Neural progenitor cell (in vitro differentiated cells): ENCODE results near the gene ASCL5. TPM values are rescaled to one million over a fixed set of nuclear protein-coding genes. Genes with fewer than 3 reads are reported as not detected.

Experiments
- DNase-seq: peaks from one replicate; pipeline ENCODE4 v3.0.0-alpha.2; 2016; ENCODE audit warnings: low spot score
- H2AFZ ChIP-seq: fragments of 200-600 bp; sonication (generic); replicated peaks from 2 replicates; pipeline ENCODE4 v1.6.1; 2016; ENCODE audit warnings: antibody characterized with exemption
- H3F3A ChIP-seq: fragments of 200-600 bp; sonication (generic); 2 replicates; pipeline ENCODE4 v1.6.1; 2016; ENCODE audit warnings: antibody characterized with exemption, low read depth
- H3K27ac ChIP-seq: fragments of 200-600 bp; sonication (generic); 2 replicates; pipeline ENCODE4 v1.5.1; 2016; ENCODE audit warnings: mild to moderate bottlenecking
- H3K27me3 ChIP-seq: fragments of 200-600 bp; sonication (generic); 2 replicates; pipeline ENCODE4 v1.6.1; 2016; ENCODE audit warnings: mild to moderate bottlenecking, moderate library complexity
- H3K36me3 ChIP-seq: fragments of 200-600 bp; sonication (generic); 2 replicates; pipeline ENCODE4 v1.5.1; 2016
- H3K4me1 ChIP-seq: fragments of 200-600 bp; sonication (generic); 2 replicates; pipeline ENCODE4 v1.6.1; 2016; ENCODE audit warnings: mixed run types
- H3K4me2 ChIP-seq: fragments of 200-600 bp; sonication (generic); 2 replicates; pipeline ENCODE4 v1.6.1; 2016
- H3K4me3 ChIP-seq: fragments of 200-600 bp; sonication (generic); 2 replicates; pipeline ENCODE4 v1.5.1; 2016
- H3K79me2 ChIP-seq: fragments of 200-600 bp; sonication (generic); 2 replicates; pipeline ENCODE4 v1.6.1; 2016; ENCODE audit warnings: low read depth
- H3K9ac ChIP-seq: fragments of 200-600 bp; sonication (generic); 2 replicates; pipeline ENCODE4 v1.6.1; 2016
- H3K9me3 ChIP-seq: fragments of 200-600 bp; sonication (generic); 2 replicates; pipeline ENCODE4 v1.5.1; 2016; ENCODE audit warnings: low read depth
- H4K20me1 ChIP-seq: fragments of 200-600 bp; sonication (generic); 2 replicates; pipeline ENCODE4 v1.6.1; 2016; ENCODE audit warnings: low read depth
- H3K27ac Mint-ChIP-seq: 3 replicates; pipeline ENCODE4 v1.8.0; 2021; ENCODE audit warnings: mixed read lengths
- H3K27me3 Mint-ChIP-seq: 2 replicates; pipeline ENCODE4 v1.8.0; 2022; ENCODE audit warnings: low read depth, mild to moderate bottlenecking, inconsistent platforms, moderate library complexity, mixed read lengths; ENCODE audit not compliant: insufficient read depth
- H3K36me3 Mint-ChIP-seq: 3 replicates; pipeline ENCODE4 v1.8.0; 2021; ENCODE audit warnings: mixed read lengths
- H3K4me1 Mint-ChIP-seq: 3 replicates; pipeline ENCODE4 v1.8.0; 2021; ENCODE audit warnings: mixed read lengths
- H3K4me3 Mint-ChIP-seq: 3 replicates; pipeline ENCODE4 v1.8.0; 2021; ENCODE audit warnings: mild to moderate bottlenecking, moderate library complexity, mixed read lengths
- H3K9me3 Mint-ChIP-seq: 3 replicates; pipeline ENCODE4 v1.8.0; 2020; ENCODE audit warnings: mixed read lengths
- CTCF ChIP-seq: fragments of 200-600 bp; sonication (generic); IDR thresholded peaks from 2 replicates; pipeline ENCODE4 v1.5.1; 2017; ENCODE audit warnings: antibody characterized with exemption, mild to moderate bottlenecking
- EZH2 ChIP-seq: fragments of 200-600 bp; sonication (generic); IDR thresholded peaks from 2 replicates; pipeline ENCODE4 v1.6.1; 2017; ENCODE audit warnings: antibody characterized with exemption, mild to moderate bottlenecking, moderate library complexity
- EZH2phosphoT487 ChIP-seq: fragments of 200-600 bp; sonication (generic); IDR thresholded peaks from 2 replicates; pipeline ENCODE4 v1.6.1; 2017; ENCODE audit warnings: antibody characterized with exemption
- total RNA-seq: library from RNA; depleted of rRNA; stranded (reverse); fragments of >200 nt; gene quantifications from 2 replicates; pipeline ENCODE4 v1.2.3, GENCODE V29; 2015; ENCODE audit warnings: low replicate concordance

ASCL5 gene
- total RNA-seq, 1 donor from 2014 or later, result not detected

DNA sequence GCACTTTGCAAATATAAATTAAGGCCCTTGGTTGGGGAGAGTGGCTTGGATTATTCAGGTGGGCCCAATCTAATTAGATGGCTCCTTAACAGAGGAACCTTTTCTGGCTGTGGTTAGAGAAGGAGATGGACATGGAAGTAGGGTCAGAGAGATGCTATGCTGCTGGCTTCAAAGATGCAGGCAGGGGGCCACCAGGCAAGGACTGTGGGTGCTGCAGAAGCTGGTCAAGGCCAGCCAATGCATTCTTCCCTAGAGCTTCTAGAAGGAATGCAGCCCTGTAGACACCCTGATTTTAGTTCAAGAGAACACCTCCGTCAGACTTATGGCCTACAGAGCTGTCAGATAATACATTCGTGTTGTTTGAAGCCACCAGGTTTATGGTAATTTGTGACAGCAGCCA lies 31.0 kb upstream of the ASCL5 start:
- H3K9me3 Mint-ChIP-seq, result no peaks in the 10 kb centered on the region
- no peak for DNase-seq
- no peak overlapping the region for H2AFZ ChIP-seq
- peaks cover 12% of the 10 kb centered on the region for H3K4me1 Mint-ChIP-seq
- H3F3A ChIP-seq, result no peaks in the 10 kb centered on the region
- H3K4me3 ChIP-seq, result no peak overlapping the region
- H3K36me3 Mint-ChIP-seq, result no peaks in the 10 kb centered on the region
- no peak overlapping the region for H3K27ac ChIP-seq
- H3K27ac Mint-ChIP-seq, result no peak overlapping the region
- H3K27me3 Mint-ChIP-seq, result peaks cover 4% of the 10 kb centered on the region
- no peak for TF ChIP-seq EZH2phosphoT487
- no peak for TF ChIP-seq CTCF
- TF ChIP-seq EZH2, result no peak
- H3K4me2 ChIP-seq, result no peak overlapping the region
- H3K36me3 ChIP-seq, result no peaks in the 10 kb centered on the region
- H3K79me2 ChIP-seq, result peaks cover 12% of the 10 kb centered on the region
- peaks cover 8% of the 10 kb centered on the region for H4K20me1 ChIP-seq
- no peaks in the 10 kb centered on the region for H3K9me3 ChIP-seq
- no peak overlapping the region for H3K9ac ChIP-seq
- no peaks in the 10 kb centered on the region for H3K27me3 ChIP-seq
- H3K4me3 Mint-ChIP-seq, result no peak overlapping the region
- peaks cover 5% of the 10 kb centered on the region for H3K4me1 ChIP-seq

DNA sequence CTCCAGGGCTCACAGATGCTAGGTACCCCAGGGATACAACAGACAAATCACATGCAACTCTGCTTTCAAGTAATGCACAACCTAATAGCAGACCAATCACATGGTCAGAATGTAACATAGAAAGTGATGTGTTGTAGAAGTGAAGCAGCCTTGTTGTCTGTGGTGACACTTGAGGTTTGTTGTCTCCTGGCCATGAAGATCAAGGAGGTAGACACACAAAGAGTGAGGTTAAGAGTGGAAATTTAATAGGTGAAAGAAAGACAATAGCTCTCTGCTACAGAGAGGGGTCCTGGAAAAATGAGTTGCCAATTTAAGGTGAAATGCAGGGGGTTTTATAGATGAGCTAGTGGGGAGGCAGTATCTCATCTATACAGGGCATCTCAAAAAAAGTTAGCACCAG lies 29.8 kb upstream of the ASCL5 start:
- H4K20me1 ChIP-seq, result peaks cover 20% of the 10 kb centered on the region
- H3K4me3 ChIP-seq, result no peak overlapping the region
- Mint-ChIP-seq H3K27me3 (peaks cover 4% of the 10 kb centered on the region), H3K9me3 (no peaks in the 10 kb centered on the region), H3K27ac (no peak overlapping the region), H3K36me3 (peaks cover 2% of the 10 kb centered on the region), H3K4me3 (no peak overlapping the region), H3K4me1 (peaks cover 19% of the 10 kb centered on the region)
- H3K9me3 ChIP-seq, result no peaks in the 10 kb centered on the region
- H3K27ac ChIP-seq, result no peak overlapping the region
- H3F3A ChIP-seq, result no peaks in the 10 kb centered on the region
- H3K4me2 ChIP-seq, result no peak overlapping the region
- DNase-seq, result no peak
- peaks cover 9% of the 10 kb centered on the region for H3K4me1 ChIP-seq
- no peak overlapping the region for H3K9ac ChIP-seq
- H3K36me3 ChIP-seq, result no peaks in the 10 kb centered on the region
- no peak overlapping the region for H2AFZ ChIP-seq
- no peak for TF ChIP-seq EZH2phosphoT487
- H3K27me3 ChIP-seq, result no peaks in the 10 kb centered on the region
- peaks cover 22% of the 10 kb centered on the region for H3K79me2 ChIP-seq

DNA sequence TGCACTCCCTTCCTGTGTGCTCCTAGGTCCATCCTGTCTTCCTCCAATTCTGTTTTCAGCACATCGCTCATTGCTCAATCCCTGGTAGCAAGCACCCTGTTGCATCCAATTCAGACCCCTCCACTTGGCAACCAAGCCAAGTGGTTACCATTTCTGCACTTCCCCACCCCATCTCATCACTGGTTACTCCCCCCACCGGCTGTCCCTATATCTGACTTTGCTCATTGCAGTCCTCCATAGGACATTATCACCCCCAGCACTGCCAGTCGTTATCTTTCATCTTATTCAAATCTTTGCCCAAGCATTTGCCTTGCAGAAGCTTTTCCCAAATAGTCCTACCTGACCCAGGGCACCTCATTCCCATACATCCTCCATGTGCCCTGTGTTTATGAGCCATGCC lies 29.4 kb upstream of the ASCL5 start:
- Mint-ChIP-seq H3K27ac (no peak overlapping the region), H3K9me3 (no peaks in the 10 kb centered on the region), H3K27me3 (peaks cover 4% of the 10 kb centered on the region), H3K36me3 (peaks cover 4% of the 10 kb centered on the region), H3K4me3 (no peak overlapping the region), H3K4me1 (peaks cover 19% of the 10 kb centered on the region)
- Histone ChIP-seq H3K4me2 (no peak overlapping the region), H2AFZ (no peak overlapping the region), H3K79me2 (peaks cover 27% of the 10 kb centered on the region), H3K9me3 (no peaks in the 10 kb centered on the region), H3F3A (no peaks in the 10 kb centered on the region), H3K27me3 (no peaks in the 10 kb centered on the region), H3K4me3 (no peak overlapping the region), H3K9ac (no peak overlapping the region), H4K20me1 (peaks cover 20% of the 10 kb centered on the region), H3K36me3 (no peaks in the 10 kb centered on the region), H3K27ac (no peak overlapping the region), H3K4me1 (peaks cover 9% of the 10 kb centered on the region)
- no peak for TF ChIP-seq EZH2phosphoT487
- TF ChIP-seq EZH2, result no peak
- no peak for TF ChIP-seq CTCF
- no peak for DNase-seq

- H3K4me1 Mint-ChIP-seq, result peaks cover 19% of the 10 kb centered on the region
- H3K27me3 ChIP-seq, result no peaks in the 10 kb centered on the region
- H3K4me3 Mint-ChIP-seq, result no peak overlapping the region
- peaks cover 23% of the 10 kb centered on the region for H4K20me1 ChIP-seq
- peaks cover 3% of the 10 kb centered on the region for H3K36me3 ChIP-seq
- no peaks in the 10 kb centered on the region for H3K9me3 ChIP-seq
- H3F3A ChIP-seq, result no peaks in the 10 kb centered on the region
- DNase-seq, result no peak
- H3K27ac Mint-ChIP-seq, result no peak overlapping the region
- TF ChIP-seq EZH2, result no peak
- no peak for TF ChIP-seq EZH2phosphoT487
- TF ChIP-seq CTCF, result no peak
- peaks cover 4% of the 10 kb centered on the region for H3K27me3 Mint-ChIP-seq
- peaks cover 32% of the 10 kb centered on the region for H3K79me2 ChIP-seq
- peaks cover 9% of the 10 kb centered on the region for H3K4me1 ChIP-seq
- H3K9ac ChIP-seq, result no peak overlapping the region
- H3K4me3 ChIP-seq, result no peak overlapping the region
- no peak overlapping the region for H2AFZ ChIP-seq
- no peak overlapping the region for H3K4me2 ChIP-seq
- H3K36me3 Mint-ChIP-seq, result peaks cover 11% of the 10 kb centered on the region
- H3K27ac ChIP-seq, result no peak overlapping the region
- H3K9me3 Mint-ChIP-seq, result no peaks in the 10 kb centered on the region
These were observed 28.4 kb upstream of the ASCL5 start for GRCh38 chr1:201155354-201155753.
